HEK293 (cell line): ENCODE data around the gene GPAM.

ENCODE experiments used
- AEBP2 ChIP-seq: fragments of 450-650 bp; formaldehyde crosslinking; IDR thresholded peaks from 2 replicates; pipeline ENCODE4 v1.5.1; 2016; ENCODE audit warnings: missing biosample characterization, missing genetic modification characterization, borderline replicate concordance
- KLF8 ChIP-seq: fragments of 450-650 bp; formaldehyde crosslinking; IDR thresholded peaks from 2 replicates; pipeline ENCODE4 v1.5.1; 2016; ENCODE audit warnings: missing biosample characterization, missing genetic modification characterization
- OSR2 ChIP-seq: fragments of 450-650 bp; formaldehyde crosslinking; IDR thresholded peaks from 2 replicates; pipeline ENCODE4 v1.5.1; 2016; ENCODE audit warnings: missing biosample characterization, missing genetic modification characterization
- SCRT2 ChIP-seq: fragments of 450-650 bp; formaldehyde crosslinking; IDR thresholded peaks from 2 replicates; pipeline ENCODE4 v1.5.1; 2016; ENCODE audit warnings: missing biosample characterization, missing genetic modification characterization
- TRIM28 ChIP-seq: IDR thresholded peaks from 2 replicates; pipeline ENCODE4 v1.6.1; 2011; ENCODE audit warnings: low read length, control low read depth, borderline replicate concordance
- ZBTB1 ChIP-seq: fragments of 450-650 bp; formaldehyde crosslinking; IDR thresholded peaks from 2 replicates; pipeline ENCODE4 v1.5.1; 2016; ENCODE audit warnings: missing biosample characterization, missing genetic modification characterization
- ZBTB10 ChIP-seq: fragments of 450-650 bp; formaldehyde crosslinking; IDR thresholded peaks from 2 replicates; pipeline ENCODE4 v1.5.1; 2016; ENCODE audit warnings: missing biosample characterization, missing genetic modification characterization
- ZBTB7A ChIP-seq: fragments of 450-650 bp; formaldehyde crosslinking; IDR thresholded peaks from 2 replicates; pipeline ENCODE4 v1.5.1; 2016; ENCODE audit warnings: low read depth, missing biosample characterization, missing genetic modification characterization
- ZBTB8A ChIP-seq: fragments of 450-650 bp; formaldehyde crosslinking; IDR thresholded peaks from 2 replicates; pipeline ENCODE4 v1.5.1; 2016; ENCODE audit warnings: missing biosample characterization, missing genetic modification characterization
- ZEB2 ChIP-seq: fragments of 450-650 bp; formaldehyde crosslinking; IDR thresholded peaks from 2 replicates; pipeline ENCODE4 v1.5.1; 2016; ENCODE audit warnings: missing biosample characterization, missing genetic modification characterization
- ZNF26 ChIP-seq: fragments of 450-650 bp; formaldehyde crosslinking; IDR thresholded peaks from 2 replicates; pipeline ENCODE4 v1.5.1; 2016; ENCODE audit warnings: missing biosample characterization, missing genetic modification characterization
- ZNF311 ChIP-seq: fragments of 450-650 bp; formaldehyde crosslinking; IDR thresholded peaks from 2 replicates; pipeline ENCODE4 v1.5.1; 2017; ENCODE audit warnings: missing biosample characterization, missing genetic modification characterization, borderline replicate concordance
- ZNF426 ChIP-seq: fragments of 450-650 bp; formaldehyde crosslinking; IDR thresholded peaks from 2 replicates; pipeline ENCODE4 v1.5.1; 2017; ENCODE audit warnings: missing biosample characterization, missing genetic modification characterization, mild to moderate bottlenecking, inconsistent platforms, moderate library complexity
- ZNF555 ChIP-seq: fragments of 450-650 bp; formaldehyde crosslinking; conservative IDR thresholded peaks from 2 replicates; pipeline ENCODE4 v1.5.1; 2017; ENCODE audit warnings: missing biosample characterization, mild to moderate bottlenecking, missing genetic modification characterization, inconsistent platforms
- ZNF645 ChIP-seq: fragments of 450-650 bp; formaldehyde crosslinking; IDR thresholded peaks from 2 replicates; pipeline ENCODE4; 2016; ENCODE audit warnings: missing biosample characterization, missing genetic modification characterization
- ZNF692 ChIP-seq: fragments of 450-650 bp; formaldehyde crosslinking; IDR thresholded peaks from 2 replicates; pipeline ENCODE4 v1.5.1; 2016; ENCODE audit warnings: missing biosample characterization, missing genetic modification characterization
- ZNF704 ChIP-seq: fragments of 450-650 bp; formaldehyde crosslinking; IDR thresholded peaks from 2 replicates; pipeline ENCODE4 v1.5.1; 2016; ENCODE audit warnings: missing biosample characterization, missing genetic modification characterization
- ZNF777 ChIP-seq: fragments of 450-650 bp; formaldehyde crosslinking; IDR thresholded peaks from 2 replicates; pipeline ENCODE4 v1.5.1; 2017; ENCODE audit warnings: missing biosample characterization, missing genetic modification characterization, borderline replicate concordance
- ZNF830 ChIP-seq: fragments of 450-650 bp; IDR thresholded peaks from 2 replicates; pipeline ENCODE4 v1.5.0; 2018; ENCODE audit warnings: missing biosample characterization, missing genetic modification characterization, low read depth, mild to moderate bottlenecking, moderate library complexity

Gene GPAM

GRCh38 chr10:112184052-112184371 lies 447 bp upstream of the GPAM start (continued):
- no peak for TF ChIP-seq ZNF704 (tag by site-specific recombination)
- no peak for TF ChIP-seq ZBTB1
- TF ChIP-seq ZNF692 (tag by site-specific recombination) = no peak
- no peak for TF ChIP-seq OSR2 (tag by site-specific recombination)
- no peak for TF ChIP-seq AEBP2 (tag by site-specific recombination)
- TF ChIP-seq TRIM28 = no peak
- no peak for TF ChIP-seq ZNF645 (tag by site-specific recombination)
- TF ChIP-seq KLF8 (tag by site-specific recombination) = no peak
- no peak for TF ChIP-seq ZNF830 (tag by site-specific recombination)
- TF ChIP-seq ZBTB7A (tag by site-specific recombination) = 0 out of 2 replicates have a peak, but pooled peaks have one; percentile 10
- TF ChIP-seq SCRT2 (tag by site-specific recombination) = no peak
- TF ChIP-seq ZNF26 (tag by site-specific recombination) = no peak
- no peak for TF ChIP-seq ZBTB10 (tag by site-specific recombination)
- no peak for TF ChIP-seq ZNF777 (tag by site-specific recombination)
- TF ChIP-seq ZBTB8A (tag by site-specific recombination) = no peak
- TF ChIP-seq ZNF555 (tag by site-specific recombination) = no peak
- 0 out of 2 replicates have a peak, but pooled peaks have one; percentile 7 for TF ChIP-seq ZEB2 (tag by site-specific recombination)
- TF ChIP-seq ZNF426 (tag by site-specific recombination) = no peak
- TF ChIP-seq ZNF311 (tag by site-specific recombination) = no peak
